PC-3 (cell line): ENCODE data around the gene ZBTB46. TPM values are rescaled to one million over a fixed set of nuclear protein-coding genes. Genes with fewer than 3 reads are reported as not detected.
A peak's percentile ranks its signal among the peaks of the same experiment; 100 is the strongest.

ENCODE experiments used
- ATAC-seq: fragments of 200-7000 bp; cut with Tn5 transposase; 2 replicates; pipeline ENCODE4 v1.9.1; 2020; ENCODE audit warnings: mild to moderate bottlenecking, moderate library complexity
- BruUV-seq: library from RNA; stranded (reverse); fragments of 400-500 nt; replicated peaks from 2 replicates; lab custom pipeline; 2021; lab: Mats Ljungman, UMichigan
- CTCF ChIA-PET: fragments of 300-600 bp; sonication (Branson Sonifier 250); formaldehyde crosslinking; loops from one replicate; lab custom pipeline; 2022; ENCODE audit warnings: antibody characterized with exemption; lab: Charles Lee
- POLR2A ChIA-PET: fragments of 300-600 bp; sonication (Branson Sonifier 250); formaldehyde crosslinking; loops from one replicate; lab custom pipeline; 2022; ENCODE audit warnings: antibody characterized with exemption; ENCODE audit not compliant: unreplicated experiment; lab: Charles Lee
- DNase-seq: peaks from one replicate; pipeline ENCODE4 v3.0.0-alpha.2; 2015
- H2AFZ ChIP-seq: fragments of 300-600 bp; sonication (generic); 2 replicates; pipeline ENCODE4 v1.6.0; 2016; ENCODE audit warnings: antibody characterized with exemption, low read length
- H3F3A ChIP-seq: fragments of 300-600 bp; sonication (generic); one replicate; pipeline ENCODE4 v1.6.0; 2017; ENCODE audit warnings: antibody characterized with exemption, low read length, control low read depth, mild to moderate bottlenecking; ENCODE audit not compliant: unreplicated experiment
- H3K27ac ChIP-seq: fragments of 300-600 bp; sonication (generic); 2 replicates; pipeline ENCODE4 v1.5.1; 2016; ENCODE audit warnings: mild to moderate bottlenecking, low read length
- H3K27me3 ChIP-seq: fragments of 300-600 bp; sonication (generic); 2 replicates; pipeline ENCODE4 v1.6.1; 2016; ENCODE audit warnings: low read length, mixed read lengths
- H3K36me3 ChIP-seq: fragments of 300-600 bp; sonication (generic); 2 replicates; pipeline ENCODE4 v1.6.1; 2016; ENCODE audit warnings: low read depth, mixed run types, low read length, mixed read lengths
- H3K4me1 ChIP-seq: fragments of 300-600 bp; sonication (generic); 2 replicates; pipeline ENCODE4 v1.5.1; 2016; ENCODE audit warnings: low read length; ENCODE audit not compliant: insufficient read depth
- H3K4me2 ChIP-seq: fragments of 300-600 bp; sonication (generic); 2 replicates; pipeline ENCODE4 v1.6.0; 2016; ENCODE audit warnings: low read length
- H3K4me3 ChIP-seq: fragments of 300-600 bp; sonication (generic); 2 replicates; pipeline ENCODE4 v1.5.1; 2016; ENCODE audit warnings: mild to moderate bottlenecking, low read length, mixed read lengths
- H3K79me2 ChIP-seq: fragments of 300-600 bp; sonication (generic); 2 replicates; pipeline ENCODE4 v1.6.1; 2017; ENCODE audit warnings: low read length, mixed read lengths
- H3K9ac ChIP-seq: fragments of 300-600 bp; sonication (generic); 2 replicates; pipeline ENCODE4 v1.6.0; 2016; ENCODE audit warnings: mild to moderate bottlenecking, low read length
- H3K9me2 ChIP-seq: fragments of 300-600 bp; sonication (generic); replicated peaks from 2 replicates; pipeline ENCODE4 v1.6.1; 2016; ENCODE audit warnings: mixed run types, low read length, mixed read lengths
- H3K9me3 ChIP-seq: fragments of 300-600 bp; sonication (generic); 2 replicates; pipeline ENCODE4 v1.6.1; 2016; ENCODE audit warnings: low read length, mixed read lengths
- H4K20me1 ChIP-seq: fragments of 300-600 bp; sonication (generic); 2 replicates; pipeline ENCODE4 v1.6.1; 2016; ENCODE audit warnings: low read length, mixed read lengths
- EZH2 ChIP-seq: fragments of 300-600 bp; sonication (generic); IDR thresholded peaks from one replicate; pipeline ENCODE4 v1.6.1; 2017; ENCODE audit warnings: antibody characterized with exemption, mild to moderate bottlenecking, low read length; ENCODE audit not compliant: unreplicated experiment
- EZH2phosphoT487 ChIP-seq: fragments of 300-600 bp; sonication (generic); IDR thresholded peaks from 2 replicates; pipeline ENCODE4 v1.6.1; 2018; ENCODE audit warnings: mild to moderate bottlenecking, antibody characterized with exemption, low read length, borderline replicate concordance
- intact Hi-C: fragments of 100-400 bp; cut with micrococcal nuclease; formaldehyde crosslinking; loops from 2 replicates; pipeline ENCODE4 v1.9.0; 2023
- total RNA-seq: library from RNA; depleted of rRNA; stranded (reverse); fragments of >200 nt; gene quantifications from 2 replicates; pipeline ENCODE4 v1.2.3, GENCODE V29; 2014
- TF ChIP-seq, protein P1 (sequence below): fragments of 300-600 bp; sonication (generic); conservative IDR thresholded peaks from 2 replicates; pipeline ENCODE4 v1.5.1; 2017; ENCODE audit warnings: antibody characterized with exemption, low read depth, mild to moderate bottlenecking, low read length

The ZBTB46 gene
- total RNA-seq, 1 experiment from 2014 or later, result 7.3 TPM

DNA sequence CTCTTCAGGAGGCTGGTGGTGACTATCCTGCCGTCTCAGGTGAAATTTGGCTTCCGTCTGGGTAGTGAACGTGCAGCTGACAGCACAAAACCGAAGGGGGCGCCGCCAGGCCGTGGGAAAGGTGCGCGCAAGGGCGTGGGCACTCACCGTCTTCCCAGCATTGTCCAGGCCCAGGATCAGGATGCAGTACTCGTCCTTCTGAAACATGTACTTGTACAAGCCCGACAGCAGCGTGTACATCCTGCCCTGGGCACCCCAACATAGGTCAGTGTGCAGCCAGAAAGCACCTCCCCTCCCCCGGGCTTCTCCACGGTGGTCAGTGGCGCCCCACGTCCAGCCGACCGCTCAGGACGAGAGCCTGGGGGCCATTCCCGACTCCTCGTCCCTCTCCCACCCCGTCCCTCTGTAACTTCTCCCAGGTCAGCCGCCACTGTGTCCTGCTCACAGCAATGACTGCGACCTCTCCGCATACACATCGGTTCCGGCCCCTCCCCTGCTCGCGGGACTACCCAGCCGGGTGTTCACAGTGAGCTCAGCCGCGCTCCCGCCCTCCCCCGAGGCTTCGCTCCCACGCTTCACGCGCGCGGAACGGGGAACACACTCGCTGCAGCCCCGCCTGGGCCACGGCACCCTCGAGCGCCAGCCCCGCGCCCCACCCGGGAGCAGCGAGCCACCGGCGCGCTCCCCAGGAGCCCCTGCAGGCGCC lies 124.1 kb downstream of the ZBTB46 start:
- Histone ChIP-seq H3F3A (no peaks in the 10 kb centered on the region), H3K4me2 (peak overlapping the region; percentile 89), H3K9me3 (no peaks in the 10 kb centered on the region), H3K36me3 (peaks cover 47% of the 10 kb centered on the region), H3K79me2 (peaks cover 74% of the 10 kb centered on the region), H3K9ac (peak overlapping the region; percentile 95), H3K4me1 (peaks cover 18% of the 10 kb centered on the region), H3K9me2 (no peaks in the 10 kb centered on the region), H3K4me3 (peak overlapping the region; percentile 91), H3K27me3 (no peaks in the 10 kb centered on the region), H3K27ac (peak overlapping the region; percentile 47), H2AFZ (peak overlapping the region; percentile 78), H4K20me1 (no peaks in the 10 kb centered on the region)
- CTCF ChIA-PET, result interaction anchor here (0.6 to 1.1 kb wide), 2 partner anchors 34 to 169 kb away, joined by 3 read pairs; no protein-coding TSS in a partner anchor
- peak; percentile 59 for DNase-seq
- POLR2A ChIA-PET, result interaction anchor here (0.6 to 0.7 kb wide), 3 partner anchors 25 to 354 kb away, joined by 3 to 5 read pairs (median 4); no protein-coding TSS in a partner anchor
- TF ChIP-seq EZH2phosphoT487, result no peak
- TF ChIP-seq, protein P1, sequence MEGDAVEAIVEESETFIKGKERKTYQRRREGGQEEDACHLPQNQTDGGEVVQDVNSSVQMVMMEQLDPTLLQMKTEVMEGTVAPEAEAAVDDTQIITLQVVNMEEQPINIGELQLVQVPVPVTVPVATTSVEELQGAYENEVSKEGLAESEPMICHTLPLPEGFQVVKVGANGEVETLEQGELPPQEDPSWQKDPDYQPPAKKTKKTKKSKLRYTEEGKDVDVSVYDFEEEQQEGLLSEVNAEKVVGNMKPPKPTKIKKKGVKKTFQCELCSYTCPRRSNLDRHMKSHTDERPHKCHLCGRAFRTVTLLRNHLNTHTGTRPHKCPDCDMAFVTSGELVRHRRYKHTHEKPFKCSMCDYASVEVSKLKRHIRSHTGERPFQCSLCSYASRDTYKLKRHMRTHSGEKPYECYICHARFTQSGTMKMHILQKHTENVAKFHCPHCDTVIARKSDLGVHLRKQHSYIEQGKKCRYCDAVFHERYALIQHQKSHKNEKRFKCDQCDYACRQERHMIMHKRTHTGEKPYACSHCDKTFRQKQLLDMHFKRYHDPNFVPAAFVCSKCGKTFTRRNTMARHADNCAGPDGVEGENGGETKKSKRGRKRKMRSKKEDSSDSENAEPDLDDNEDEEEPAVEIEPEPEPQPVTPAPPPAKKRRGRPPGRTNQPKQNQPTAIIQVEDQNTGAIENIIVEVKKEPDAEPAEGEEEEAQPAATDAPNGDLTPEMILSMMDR, result peak; percentile 75
- TSS peak; percentile 47 for BruUV-seq
- ATAC-seq, result peak; percentile 61
- intact Hi-C loops, result loop anchor here (2.0 to 5.0 kb wide), 2 partner anchors 34 to 75 kb away; no protein-coding TSS in a partner anchor

- peaks cover 65% of the 10 kb centered on the region for H3K79me2 ChIP-seq
- BruUV-seq, result no TSS peak
- ATAC-seq, result no peak
Measured at GRCh38 chr20:63706027-63706695, 124.9 kb downstream of the ZBTB46 start.

More at GRCh38 chr20:63706027-63706695, 124.9 kb downstream of the ZBTB46 start:
- CTCF ChIA-PET, result no interaction called here
- peak overlapping the region; percentile 89 for H3K4me2 ChIP-seq
- intact Hi-C loops, result loop anchor here (2.0 to 5.0 kb wide), 2 partner anchors 35 to 76 kb away; no protein-coding TSS in a partner anchor
- peaks cover 18% of the 10 kb centered on the region for H3K4me1 ChIP-seq
- H3K9ac ChIP-seq, result peak overlapping the region; percentile 95
- peak overlapping the region; percentile 91 for H3K4me3 ChIP-seq
- POLR2A ChIA-PET, result no interaction called here
- no peaks in the 10 kb centered on the region for H4K20me1 ChIP-seq
- TF ChIP-seq, protein P1, result no peak
- TF ChIP-seq EZH2phosphoT487 (no peak), EZH2 (no peak)
- H2AFZ ChIP-seq, result no peak overlapping the region
- H3F3A ChIP-seq, result no peaks in the 10 kb centered on the region
- H3K9me3 ChIP-seq, result no peaks in the 10 kb centered on the region
- no peaks in the 10 kb centered on the region for H3K27me3 ChIP-seq
- no peak overlapping the region for H3K27ac ChIP-seq
- no peak for DNase-seq
- no peaks in the 10 kb centered on the region for H3K9me2 ChIP-seq
- H3K36me3 ChIP-seq, result peaks cover 38% of the 10 kb centered on the region
